Colonic mucosa (tissue), 4 donors: ENCODE data around the gene MTURN. TPM values are rescaled to one million over a fixed set of nuclear protein-coding genes. Genes with fewer than 3 reads are reported as not detected.

Experiments used
- DNase-seq: peaks from one replicate; pipeline ENCODE4 v3.0.0-alpha.2; 2020
- H3K27ac ChIP-seq: fragments of 200-600 bp; one replicate; pipeline ENCODE4 v1.8.0; 2021
- H3K27me3 ChIP-seq: fragments of 200-600 bp; one replicate; pipeline ENCODE4 v1.8.0; 2021
- H3K36me3 ChIP-seq: fragments of 200-600 bp; one replicate; pipeline ENCODE4 v1.8.0; 2021
- H3K4me1 ChIP-seq: fragments of 200-600 bp; one replicate; pipeline ENCODE4 v1.8.0; 2021; ENCODE audit warnings: mild to moderate bottlenecking
- H3K4me3 ChIP-seq: fragments of 200-600 bp; one replicate; pipeline ENCODE4 v1.8.0; 2021
- H3K9ac ChIP-seq, 2 donors: one replicate each; pipeline ENCODE4 v1.7.0; 2013; ENCODE audit warnings: control low read depth in 2 of 2, low read depth in 2 of 2, low read length in 2 of 2
- H3K9me3 ChIP-seq: fragments of 200-600 bp; one replicate; pipeline ENCODE4 v1.8.0; 2021
- intact Hi-C: fragments of 100-400 bp; cut with DNase I; formaldehyde crosslinking; loops from one replicate; pipeline ENCODE4 v1.14.1; 2022
- total RNA-seq, 2 donors: library from RNA; stranded (reverse); fragmentation: NEBNext Ultra II Directional in 1 of 2; extraction: Animal tissue kit (Norgen Biotek cat#: 25700) in 1 of 2; gene quantifications; one replicate each; pipeline ENCODE4 v1.2.1, GENCODE V29; 2021
- TF ChIP-seq, protein P1 (sequence below): fragments of 200-600 bp; IDR thresholded peaks from one replicate; pipeline ENCODE4 v1.8.0; 2022; ENCODE audit warnings: antibody characterized with exemption, mild to moderate bottlenecking
- donor health status: healthy.
- donor health status: DM: no; HTN: no; CAD: no.
- donor health status: DM: no; HTN: no; CAD: no.

MTURN gene
- total RNA-seq, 2 donors from 2014 or later, result 8.0 to 10.8 TPM

DNA sequence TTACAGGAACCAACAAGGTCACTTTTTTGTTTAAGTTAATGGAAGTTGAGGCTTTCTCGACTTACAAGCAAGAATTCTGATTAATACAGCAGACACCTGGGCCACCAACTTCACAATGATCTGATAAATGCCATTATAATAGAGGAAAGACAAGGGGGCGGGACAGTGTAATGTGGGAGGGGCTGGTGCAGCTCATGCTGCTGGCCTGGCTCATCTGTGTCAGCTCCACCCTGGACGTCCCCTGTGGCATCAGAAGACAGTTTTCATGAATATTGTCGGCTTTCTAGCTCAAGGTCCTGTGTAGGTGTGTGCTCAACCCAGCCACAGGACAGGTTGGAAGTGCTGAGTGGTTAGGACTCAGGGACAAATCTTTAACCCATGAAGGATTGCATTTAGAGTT lies 57.0 kb downstream of the MTURN start:
- H3K27ac ChIP-seq, result no peak overlapping the region
- TF ChIP-seq, protein P1, sequence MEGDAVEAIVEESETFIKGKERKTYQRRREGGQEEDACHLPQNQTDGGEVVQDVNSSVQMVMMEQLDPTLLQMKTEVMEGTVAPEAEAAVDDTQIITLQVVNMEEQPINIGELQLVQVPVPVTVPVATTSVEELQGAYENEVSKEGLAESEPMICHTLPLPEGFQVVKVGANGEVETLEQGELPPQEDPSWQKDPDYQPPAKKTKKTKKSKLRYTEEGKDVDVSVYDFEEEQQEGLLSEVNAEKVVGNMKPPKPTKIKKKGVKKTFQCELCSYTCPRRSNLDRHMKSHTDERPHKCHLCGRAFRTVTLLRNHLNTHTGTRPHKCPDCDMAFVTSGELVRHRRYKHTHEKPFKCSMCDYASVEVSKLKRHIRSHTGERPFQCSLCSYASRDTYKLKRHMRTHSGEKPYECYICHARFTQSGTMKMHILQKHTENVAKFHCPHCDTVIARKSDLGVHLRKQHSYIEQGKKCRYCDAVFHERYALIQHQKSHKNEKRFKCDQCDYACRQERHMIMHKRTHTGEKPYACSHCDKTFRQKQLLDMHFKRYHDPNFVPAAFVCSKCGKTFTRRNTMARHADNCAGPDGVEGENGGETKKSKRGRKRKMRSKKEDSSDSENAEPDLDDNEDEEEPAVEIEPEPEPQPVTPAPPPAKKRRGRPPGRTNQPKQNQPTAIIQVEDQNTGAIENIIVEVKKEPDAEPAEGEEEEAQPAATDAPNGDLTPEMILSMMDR, result no peak
- no peak overlapping the region for H3K4me3 ChIP-seq
- no peak for DNase-seq
- H3K9ac ChIP-seq, result no peak overlapping the region
- H3K4me1 ChIP-seq, result no peaks in the 10 kb centered on the region
- no peaks in the 10 kb centered on the region for H3K9me3 ChIP-seq
- intact Hi-C loops, result no loop called here
- H3K27me3 ChIP-seq, result no peaks in the 10 kb centered on the region
- no peaks in the 10 kb centered on the region for H3K36me3 ChIP-seq

DNA sequence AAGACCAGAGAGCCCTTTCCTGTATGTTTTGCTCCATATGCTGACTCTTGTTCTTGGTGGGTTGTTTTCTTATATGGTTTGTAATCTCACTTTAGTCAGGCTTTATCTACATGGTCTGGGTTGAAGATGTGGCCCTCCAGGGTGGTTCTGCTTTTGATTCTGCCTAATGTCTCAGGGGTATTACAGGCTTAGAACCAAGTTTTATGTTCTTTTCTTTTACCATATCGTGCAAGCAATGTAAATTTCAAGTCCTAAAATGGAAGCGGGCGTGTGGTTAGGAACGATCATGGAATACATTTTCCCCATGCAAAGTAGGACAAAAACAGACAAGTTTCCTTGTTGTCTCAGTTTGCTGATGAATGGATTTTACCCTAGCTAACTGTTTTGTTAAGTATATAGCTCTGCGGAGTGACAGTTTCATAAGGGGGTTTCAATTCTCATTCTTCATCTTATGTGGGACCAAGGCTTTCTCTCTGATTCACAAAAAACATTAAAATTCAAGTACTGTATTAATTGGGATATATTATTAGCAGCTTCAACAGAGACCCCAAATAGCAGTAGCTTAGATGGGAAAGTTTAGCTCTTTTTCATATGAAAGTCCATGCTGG lies 58.7 kb downstream of the MTURN start:
- Histone ChIP-seq H3K4me3 (no peak overlapping the region), H3K27me3 (no peaks in the 10 kb centered on the region), H3K4me1 (no peaks in the 10 kb centered on the region), H3K9me3 (no peaks in the 10 kb centered on the region), H3K9ac (no peak overlapping the region), H3K36me3 (no peaks in the 10 kb centered on the region), H3K27ac (no peak overlapping the region)
- intact Hi-C loops, result no loop called here
- TF ChIP-seq, protein P1, result no peak
- no peak for DNase-seq

DNA sequence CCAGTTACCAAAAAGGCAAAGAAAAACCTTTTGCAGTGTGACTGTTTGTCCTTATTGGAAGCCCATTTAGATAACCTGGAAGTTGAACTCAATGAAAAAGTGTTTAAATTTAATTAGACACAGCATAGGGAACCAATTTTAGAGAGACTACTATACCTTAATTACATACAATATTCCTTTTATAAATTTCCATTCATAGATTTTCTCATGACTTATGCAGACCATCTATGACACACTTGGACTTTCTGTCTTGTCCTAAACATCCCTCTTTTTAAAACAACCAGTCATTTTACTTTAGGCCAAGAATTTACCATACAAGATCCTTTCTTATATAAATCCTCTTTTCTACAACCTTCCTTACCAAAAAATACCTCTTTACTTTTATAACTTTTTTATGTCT lies 61.6 kb downstream of the MTURN start:
- H3K27me3 ChIP-seq, result no peaks in the 10 kb centered on the region
- no peak overlapping the region for H3K9ac ChIP-seq
- intact Hi-C loops, result no loop called here
- TF ChIP-seq, protein P1, result no peak
- no peaks in the 10 kb centered on the region for H3K4me1 ChIP-seq
- H3K27ac ChIP-seq, result no peak overlapping the region
- H3K4me3 ChIP-seq, result no peak overlapping the region
- DNase-seq, result no peak
- no peaks in the 10 kb centered on the region for H3K36me3 ChIP-seq
- H3K9me3 ChIP-seq, result no peaks in the 10 kb centered on the region

DNA sequence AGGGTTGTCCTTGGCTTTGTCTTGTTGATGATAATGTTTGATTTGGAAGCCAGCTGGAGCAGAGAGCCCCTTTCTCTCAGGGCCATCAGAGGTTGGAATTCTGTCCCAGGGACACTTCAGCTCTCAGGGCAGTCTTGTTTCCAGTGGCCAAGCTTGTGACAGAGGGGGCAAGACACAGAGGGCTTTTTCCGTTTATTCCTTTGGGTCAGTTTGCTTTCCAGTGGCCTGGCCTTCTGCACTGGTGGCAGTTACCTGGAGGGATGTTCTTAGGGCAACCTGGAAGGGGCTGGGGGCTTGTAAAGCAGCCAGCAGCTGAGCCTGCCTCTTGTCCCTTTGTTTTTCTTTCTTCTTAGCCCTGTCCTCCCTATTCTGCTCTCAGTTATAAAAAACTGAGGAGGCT lies 62.7 kb downstream of the MTURN start:
- no peaks in the 10 kb centered on the region for H3K4me1 ChIP-seq
- H3K9me3 ChIP-seq, result no peaks in the 10 kb centered on the region
- no peaks in the 10 kb centered on the region for H3K27me3 ChIP-seq
- no peak overlapping the region for H3K4me3 ChIP-seq
- intact Hi-C loops, result no loop called here
- no peaks in the 10 kb centered on the region for H3K36me3 ChIP-seq
- TF ChIP-seq, protein P1, result no peak
- no peak overlapping the region for H3K9ac ChIP-seq
- no peak overlapping the region for H3K27ac ChIP-seq
- no peak for DNase-seq

DNA sequence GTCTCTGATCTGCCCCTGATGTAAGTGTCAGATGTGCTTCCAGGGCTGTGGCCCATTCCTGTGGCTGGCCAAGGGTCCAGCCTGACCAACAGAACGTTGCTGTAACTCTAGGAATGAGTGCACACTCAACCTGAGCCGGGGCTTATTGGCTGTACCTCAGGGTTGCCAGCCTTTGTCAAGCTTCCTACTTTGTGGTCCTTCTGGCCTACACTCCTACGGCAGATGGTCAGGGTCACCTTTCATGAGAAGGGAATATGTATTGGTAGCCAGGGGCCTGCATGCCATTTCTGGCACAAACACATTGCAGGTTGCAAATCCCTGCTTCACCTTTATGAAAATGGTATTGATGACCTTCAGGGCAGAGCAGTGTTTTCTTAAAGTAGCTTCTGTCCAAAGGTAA lies 64.5 kb downstream of the MTURN start:
- H3K4me1 ChIP-seq, result no peaks in the 10 kb centered on the region
- TF ChIP-seq, protein P1, result no peak
- no peaks in the 10 kb centered on the region for H3K36me3 ChIP-seq
- DNase-seq, result no peak
- no peak overlapping the region for H3K9ac ChIP-seq
- no peaks in the 10 kb centered on the region for H3K27me3 ChIP-seq
- intact Hi-C loops, result no loop called here
- H3K27ac ChIP-seq, result no peak overlapping the region
- no peaks in the 10 kb centered on the region for H3K9me3 ChIP-seq
- no peak overlapping the region for H3K4me3 ChIP-seq
